Loucy (cell line): ENCODE data around the gene SARM1.

Experiments
- EZH2phosphoT487 ChIP-seq: fragments of 200-600 bp; IDR thresholded peaks from 2 replicates; pipeline ENCODE4 v1.6.1; 2018; ENCODE audit warnings: antibody characterized with exemption, mild to moderate bottlenecking, moderate library complexity, borderline replicate concordance
- TF ChIP-seq, protein P1 (sequence below): fragments of 200-600 bp; sonication (generic); conservative IDR thresholded peaks from 2 replicates; pipeline ENCODE4 v1.5.1; 2014; ENCODE audit warnings: mild to moderate bottlenecking, antibody characterized with exemption, low read length

DNA sequence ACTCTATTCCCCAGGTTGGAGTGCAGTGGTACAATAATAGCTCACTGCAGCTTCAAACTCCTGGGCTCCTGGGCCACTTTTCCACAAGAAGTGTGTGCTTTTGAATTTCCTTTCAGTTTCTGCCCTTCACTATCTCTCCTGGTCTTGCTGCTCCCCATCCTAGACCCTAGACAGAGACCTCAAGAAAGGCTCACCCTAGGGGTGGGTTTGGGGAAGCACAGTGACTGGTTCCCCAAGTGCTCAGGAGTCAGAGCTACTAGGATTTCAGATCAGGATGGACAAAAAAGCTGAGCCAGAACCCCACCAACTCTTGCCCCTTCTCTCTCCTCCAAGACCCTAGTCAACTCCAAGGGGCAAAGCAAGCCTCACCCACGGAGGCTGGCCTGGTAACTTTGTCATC lies 4.9 kb upstream of the SARM1 start:
- TF ChIP-seq, protein P1, sequence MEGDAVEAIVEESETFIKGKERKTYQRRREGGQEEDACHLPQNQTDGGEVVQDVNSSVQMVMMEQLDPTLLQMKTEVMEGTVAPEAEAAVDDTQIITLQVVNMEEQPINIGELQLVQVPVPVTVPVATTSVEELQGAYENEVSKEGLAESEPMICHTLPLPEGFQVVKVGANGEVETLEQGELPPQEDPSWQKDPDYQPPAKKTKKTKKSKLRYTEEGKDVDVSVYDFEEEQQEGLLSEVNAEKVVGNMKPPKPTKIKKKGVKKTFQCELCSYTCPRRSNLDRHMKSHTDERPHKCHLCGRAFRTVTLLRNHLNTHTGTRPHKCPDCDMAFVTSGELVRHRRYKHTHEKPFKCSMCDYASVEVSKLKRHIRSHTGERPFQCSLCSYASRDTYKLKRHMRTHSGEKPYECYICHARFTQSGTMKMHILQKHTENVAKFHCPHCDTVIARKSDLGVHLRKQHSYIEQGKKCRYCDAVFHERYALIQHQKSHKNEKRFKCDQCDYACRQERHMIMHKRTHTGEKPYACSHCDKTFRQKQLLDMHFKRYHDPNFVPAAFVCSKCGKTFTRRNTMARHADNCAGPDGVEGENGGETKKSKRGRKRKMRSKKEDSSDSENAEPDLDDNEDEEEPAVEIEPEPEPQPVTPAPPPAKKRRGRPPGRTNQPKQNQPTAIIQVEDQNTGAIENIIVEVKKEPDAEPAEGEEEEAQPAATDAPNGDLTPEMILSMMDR, result peak; percentile 31; the same call in 1 of the 2 replicates
- TF ChIP-seq EZH2phosphoT487, result no peak
